GM12864 (cell line): ENCODE measurements around the gene PTK6.

Experiments used
- DNase-seq: peaks from one replicate; pipeline ENCODE4 v3.0.0-alpha.2; 2011; ENCODE audit warnings: low read depth
- H3K4me3 ChIP-seq: 2 replicates; pipeline ENCODE4 v1.5.1; 2011; ENCODE audit warnings: mild to moderate bottlenecking, low read depth, low read length, control low read depth
- CTCF ChIP-seq: IDR thresholded peaks from 2 replicates; pipeline ENCODE4 v1.5.1; 2011; ENCODE audit warnings: low read depth, mild to moderate bottlenecking, moderate library complexity, low read length, control low read depth, inconsistent platforms; ENCODE audit errors: missing control alignments

The PTK6 gene

DNA sequence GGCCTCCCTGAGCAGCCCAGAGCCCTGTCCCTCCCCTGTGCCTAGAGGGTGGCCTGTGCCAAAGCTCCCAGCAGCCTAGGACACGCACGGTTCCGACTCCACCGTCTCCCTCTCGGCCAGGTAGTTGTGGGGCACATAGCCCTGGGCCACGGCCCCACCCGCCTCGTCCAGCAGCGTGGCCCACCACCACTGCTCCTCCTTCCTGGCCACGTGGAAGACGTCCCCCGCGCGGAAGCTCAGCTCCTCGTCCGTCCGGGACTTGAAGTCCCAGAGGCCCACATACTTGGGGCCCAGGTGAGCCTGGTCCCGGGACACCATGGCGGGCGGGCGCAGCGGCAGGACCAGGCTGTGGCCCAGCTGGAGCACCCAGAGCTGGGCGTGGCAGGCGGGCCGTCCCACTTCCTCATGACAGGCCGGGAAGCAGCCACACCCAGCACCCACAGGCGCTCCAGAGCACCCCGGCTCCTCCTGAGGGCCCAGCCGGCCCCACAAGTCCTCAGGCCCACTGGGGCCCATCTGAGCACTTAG is at the start of gene PTK6:
TSS of gene PTK6 (minus strand) at position 380 of the 528 bp plus-strand sequence. CDS start at position 318, 62 bp downstream.
- H3K4me3 ChIP-seq = peak within 1 kb of the TSS; percentile 57
- no peak for TF ChIP-seq CTCF
- DNase-seq = no peak

- no peak overlapping the region for H3K4me3 ChIP-seq
- DNase-seq = no peak
- no peak for TF ChIP-seq CTCF
Observed at GRCh38 chr20:63586797-63587196, 49.6 kb upstream of the PTK6 start.

DNA sequence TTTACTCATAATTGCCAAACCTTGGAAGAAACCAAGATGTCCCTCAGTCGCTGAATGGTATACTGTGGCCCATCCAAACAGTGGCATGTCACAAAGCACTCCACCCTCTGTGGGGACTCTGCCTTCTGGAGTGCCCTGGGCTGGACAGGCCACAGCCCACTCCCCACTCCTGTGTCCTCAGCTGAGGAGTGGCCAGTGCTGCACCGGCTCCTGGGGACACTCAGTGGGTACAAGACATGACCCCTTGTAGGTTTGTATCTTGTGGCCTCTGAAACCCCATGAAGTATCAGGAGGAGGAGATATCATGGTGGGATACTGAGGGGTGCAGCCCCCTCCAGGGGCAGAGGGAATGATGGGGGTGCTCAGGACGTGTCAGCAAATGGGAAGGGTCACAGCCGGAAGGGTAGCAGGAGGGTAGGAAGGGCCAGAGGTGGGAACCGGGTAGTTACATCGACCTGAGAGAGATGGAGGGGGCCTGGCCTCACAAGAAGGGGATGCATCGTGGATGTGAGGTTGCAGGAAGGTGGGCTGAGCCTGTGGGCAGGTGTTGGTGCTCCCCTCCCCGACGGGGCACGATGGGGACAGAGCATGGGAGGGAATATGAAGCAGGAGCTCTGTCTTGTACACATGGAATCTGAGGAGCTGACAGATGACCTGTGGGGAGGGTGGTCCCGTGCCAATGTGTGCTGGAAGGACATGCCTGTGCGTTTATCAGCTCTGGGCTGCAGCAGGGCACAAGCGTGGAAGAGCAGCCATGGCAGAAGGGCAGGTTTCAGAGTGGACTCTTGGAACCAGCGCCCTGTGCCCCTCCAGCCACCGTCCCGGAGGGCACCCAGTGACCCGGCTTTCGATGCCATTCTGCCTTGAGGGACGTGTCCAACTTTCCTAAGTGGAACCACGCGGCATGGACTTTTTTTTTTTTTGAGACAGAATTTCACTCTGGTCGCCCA is 48.7 kb upstream of the PTK6 start:
- no peak for DNase-seq
- no peak overlapping the region for H3K4me3 ChIP-seq
- no peak for TF ChIP-seq CTCF

- DNase-seq = no peak
- TF ChIP-seq CTCF = no peak
- no peak overlapping the region for H3K4me3 ChIP-seq
Observed at GRCh38 chr20:63582382-63583063, 45.3 kb upstream of the PTK6 start.

DNA sequence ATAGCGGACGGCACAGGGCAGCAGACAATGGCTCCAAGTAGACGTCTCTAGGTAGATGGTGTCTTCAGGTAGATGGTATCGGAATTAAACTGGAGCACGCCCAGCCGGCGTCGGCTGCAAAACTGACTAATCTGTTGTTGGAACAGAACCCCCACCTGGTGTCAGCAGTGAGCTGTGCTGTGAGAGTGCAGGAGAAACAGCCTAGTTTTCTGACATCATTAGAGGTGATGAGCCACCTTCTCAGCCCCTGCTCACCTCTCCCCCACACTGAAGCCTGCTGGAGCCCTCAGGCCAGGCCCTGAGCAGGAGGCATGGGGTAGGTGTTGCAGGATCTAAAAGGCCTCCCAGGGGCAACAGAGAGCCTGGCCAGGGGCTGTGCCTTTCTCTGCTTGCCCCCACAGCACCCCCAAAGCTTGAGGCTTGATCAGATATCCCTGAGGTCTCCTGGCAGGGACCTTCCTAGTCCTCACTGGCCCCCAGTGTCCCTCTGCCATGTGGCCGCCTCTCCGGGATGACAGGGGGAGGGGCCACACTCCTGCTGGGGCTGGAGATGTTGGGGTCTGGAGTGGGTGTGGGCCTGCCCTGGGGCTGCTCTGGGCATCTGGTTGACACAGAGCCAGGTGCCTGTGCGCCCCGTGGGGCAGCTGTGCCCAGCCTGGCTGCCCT is 43.8 kb upstream of the PTK6 start:
- DNase-seq = peak; percentile 40
- TF ChIP-seq CTCF = peak; percentile 77
- no peak overlapping the region for H3K4me3 ChIP-seq

DNA sequence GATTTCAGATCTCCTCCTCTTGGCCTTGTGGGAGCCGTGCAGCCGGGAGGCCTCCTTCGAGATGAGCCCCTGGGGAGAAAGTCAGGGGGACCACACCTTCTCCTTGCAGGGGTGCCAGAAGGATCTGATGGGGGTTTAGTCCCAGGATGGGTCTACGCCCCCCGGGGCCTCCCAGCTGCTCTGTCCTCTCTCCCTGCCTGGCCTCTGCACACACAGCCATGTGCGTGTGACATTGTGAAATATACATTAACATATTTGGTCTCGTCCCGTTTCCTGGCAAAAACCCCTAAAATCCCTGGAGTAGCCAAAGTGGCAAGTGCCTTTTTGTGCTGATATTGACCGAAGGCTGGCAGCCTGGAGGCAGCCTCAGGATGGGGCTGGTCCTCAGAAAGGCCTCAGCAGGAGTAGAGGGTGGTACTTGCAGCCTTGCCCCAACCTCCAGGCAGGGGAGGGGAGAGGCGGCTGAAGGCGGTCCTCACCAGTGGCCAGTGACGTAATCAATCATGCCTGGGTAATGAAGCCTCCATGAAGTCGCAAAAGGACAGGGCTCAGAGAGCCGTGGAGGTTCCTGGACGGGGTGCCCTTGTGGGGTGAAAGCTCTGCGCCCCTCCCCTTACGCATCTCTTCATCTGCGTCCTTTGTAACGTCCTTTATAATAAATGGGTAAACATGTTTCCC is 42.0 kb upstream of the PTK6 start:
- DNase-seq = no peak
- TF ChIP-seq CTCF = no peak
- no peak overlapping the region for H3K4me3 ChIP-seq
